IPS-11a (cell line): Measurements from ENCODE around the gene TINAGL1.

Source experiments
- H3K4me3 ChIP-seq: one replicate; pipeline ENCODE4 v1.5.1; 2013; ENCODE audit warnings: low read depth, low read length, control low read depth

Gene TINAGL1

DNA sequence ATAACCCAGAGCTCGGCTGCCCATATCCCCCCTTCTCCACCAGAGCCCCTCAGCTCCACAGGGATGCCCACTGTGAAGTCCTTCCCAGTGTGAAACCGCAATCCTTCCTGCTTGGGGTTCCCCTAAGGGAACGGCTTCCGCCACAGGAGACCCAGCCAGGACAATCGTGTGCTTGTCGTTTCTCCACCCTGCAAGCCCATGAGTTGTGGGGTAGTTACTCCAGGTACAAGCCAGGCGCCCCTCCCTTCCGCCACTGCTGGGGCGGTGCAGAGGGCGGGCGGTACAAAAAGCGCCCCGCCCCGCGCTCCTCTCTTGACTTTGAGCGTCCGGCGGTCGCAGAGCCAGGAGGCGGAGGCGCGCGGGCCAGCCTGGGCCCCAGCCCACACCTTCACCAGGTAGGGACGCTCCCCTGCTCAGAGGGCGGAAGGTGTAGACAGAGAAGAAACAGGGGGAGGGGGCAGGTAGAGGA, at the start of gene TINAGL1:
Gene TINAGL1 (plus strand): TSS at position 315 of the 469 bp plus-strand sequence. CDS start 634 bp downstream, outside the sequence.
- no peak within 1 kb of the TSS for H3K4me3 ChIP-seq

DNA sequence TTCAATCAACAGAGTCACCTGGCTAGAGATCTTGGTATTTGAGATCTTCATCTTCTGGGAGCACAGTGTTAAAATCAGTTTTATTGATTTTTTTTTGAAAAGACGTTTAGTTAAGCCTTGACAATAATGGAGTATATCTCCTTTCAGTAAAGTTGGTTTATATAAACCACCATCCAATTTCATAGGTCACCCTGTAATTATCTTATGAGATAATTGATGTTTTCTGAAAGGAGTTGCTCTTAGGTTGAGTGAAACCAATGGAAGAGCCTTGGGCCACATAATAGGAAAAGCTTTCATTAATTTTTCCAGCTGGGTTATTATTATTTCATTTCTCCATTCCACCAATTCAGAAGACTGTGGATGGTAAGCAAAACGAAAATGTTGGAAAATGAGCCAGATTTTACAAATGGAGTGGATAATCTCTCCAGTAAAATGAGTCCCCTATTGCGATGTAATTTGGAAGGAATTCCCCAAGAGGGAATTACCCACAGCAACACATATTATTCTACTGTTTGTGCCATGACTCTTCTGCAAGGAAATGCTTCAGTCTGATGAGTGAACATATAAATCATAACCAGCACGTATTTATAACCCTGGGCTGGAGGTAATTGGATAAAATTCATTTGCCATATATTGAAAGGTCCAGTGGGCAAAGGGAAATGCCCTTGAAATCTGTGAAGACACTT, 46.2 kb upstream of the TINAGL1 start:
- H3K4me3 ChIP-seq = no peak overlapping the region

- H3K4me3 ChIP-seq = no peak overlapping the region
Measured at GRCh38 chr1:31531177-31531999, 44.9 kb upstream of the TINAGL1 start.

DNA sequence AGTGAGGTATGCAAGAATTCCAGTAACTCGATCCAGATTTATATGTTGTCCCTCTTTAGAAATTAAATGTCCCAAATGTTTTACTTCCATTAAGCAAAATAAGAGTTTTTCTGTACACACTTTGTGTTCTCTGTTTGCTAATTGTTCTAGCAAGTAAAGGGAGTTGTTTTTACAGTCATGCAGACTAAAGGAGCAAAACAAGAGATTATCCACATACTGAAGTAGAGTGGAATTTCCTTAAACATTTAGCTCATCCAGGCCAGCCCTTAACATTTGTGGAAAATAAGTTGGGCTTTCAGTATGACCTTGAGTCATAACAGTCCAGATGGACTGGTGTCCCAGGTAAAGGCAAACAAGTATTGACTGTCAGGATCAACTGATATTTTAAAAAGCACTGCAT, 44.1 kb upstream of the TINAGL1 start:
- H3K4me3 ChIP-seq = no peak overlapping the region

- H3K4me3 ChIP-seq = no peak overlapping the region
Measured at GRCh38 chr1:31535561-31535960, 40.8 kb upstream of the TINAGL1 start.

GRCh38 chr1:31539329-31539728, 37.0 kb upstream of the TINAGL1 start:
- no peak overlapping the region for H3K4me3 ChIP-seq

- no peak overlapping the region for H3K4me3 ChIP-seq
Measured at GRCh38 chr1:31541194-31541593, 35.1 kb upstream of the TINAGL1 start.

GRCh38 chr1:31545927-31546540, 30.3 kb upstream of the TINAGL1 start:
- H3K4me3 ChIP-seq = no peak overlapping the region

- no peak overlapping the region for H3K4me3 ChIP-seq
Measured at GRCh38 chr1:31548534-31548906, 27.8 kb upstream of the TINAGL1 start.

- H3K4me3 ChIP-seq = peak overlapping the region; percentile 65
Measured at GRCh38 chr1:31548907-31549808, 27.2 kb upstream of the TINAGL1 start.

GRCh38 chr1:31549809-31550620, 26.3 kb upstream of the TINAGL1 start:
- H3K4me3 ChIP-seq = peak overlapping the region; percentile 65

- H3K4me3 ChIP-seq = no peak overlapping the region
Measured at GRCh38 chr1:31551208-31551607, 25.1 kb upstream of the TINAGL1 start.

- no peak overlapping the region for H3K4me3 ChIP-seq
Measured at GRCh38 chr1:31552489-31552888, 23.8 kb upstream of the TINAGL1 start.

GRCh38 chr1:31556481-31557006, 19.8 kb upstream of the TINAGL1 start:
- H3K4me3 ChIP-seq = no peak overlapping the region

- H3K4me3 ChIP-seq = no peak overlapping the region
Measured at GRCh38 chr1:31559715-31560114, 16.6 kb upstream of the TINAGL1 start.

DNA sequence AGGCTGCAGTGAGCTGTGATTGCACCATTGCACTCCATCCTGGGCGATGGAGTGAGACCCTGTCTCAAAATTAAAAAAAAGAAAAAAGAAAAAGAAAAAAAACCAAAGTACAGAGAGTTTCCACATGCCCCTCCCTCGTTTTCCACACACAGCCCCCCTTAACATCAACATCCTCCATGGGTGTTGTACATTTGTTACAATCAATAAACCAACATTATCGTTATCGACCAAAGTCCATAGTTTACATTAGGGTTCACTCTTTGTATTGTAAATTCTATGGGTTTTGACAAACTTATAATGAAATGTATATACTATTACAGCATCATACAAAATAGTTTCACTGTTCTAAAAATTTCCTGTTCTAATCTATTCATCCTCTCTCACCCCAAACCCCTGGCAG, 15.9 kb upstream of the TINAGL1 start:
- no peak overlapping the region for H3K4me3 ChIP-seq

DNA sequence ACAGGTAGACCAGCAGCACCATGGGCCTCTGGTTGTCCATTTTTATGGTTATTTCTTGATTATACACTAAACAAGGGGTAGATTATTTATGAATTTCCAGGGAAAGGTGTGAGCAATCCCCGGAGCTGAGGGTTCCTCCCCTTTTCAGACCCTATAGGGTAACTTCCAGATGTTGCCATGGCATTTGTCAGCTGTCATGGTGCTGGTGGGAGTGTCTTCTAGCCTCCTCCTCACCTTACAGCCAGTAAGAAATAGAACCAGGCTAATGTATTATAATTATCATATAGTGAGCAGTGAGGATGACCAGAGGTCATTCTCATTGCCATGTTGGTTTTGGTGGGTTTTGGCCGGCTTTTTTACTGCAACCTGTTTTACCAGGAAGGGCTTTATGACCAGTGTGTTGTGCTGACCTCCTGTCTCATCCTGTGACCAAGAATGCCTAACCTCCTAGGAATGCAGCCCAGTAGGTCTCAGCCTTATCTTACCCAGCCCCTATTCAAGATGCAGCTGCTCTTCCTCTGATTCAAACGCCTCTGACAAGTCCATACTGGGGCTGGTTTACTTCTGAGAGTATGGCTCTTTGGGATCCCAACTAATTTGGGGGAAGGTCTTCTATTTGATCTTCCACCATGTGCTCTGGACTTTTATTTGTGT, 13.5 kb upstream of the TINAGL1 start:
- no peak overlapping the region for H3K4me3 ChIP-seq

GRCh38 chr1:31564606-31564989, 11.7 kb upstream of the TINAGL1 start:
- no peak overlapping the region for H3K4me3 ChIP-seq

DNA sequence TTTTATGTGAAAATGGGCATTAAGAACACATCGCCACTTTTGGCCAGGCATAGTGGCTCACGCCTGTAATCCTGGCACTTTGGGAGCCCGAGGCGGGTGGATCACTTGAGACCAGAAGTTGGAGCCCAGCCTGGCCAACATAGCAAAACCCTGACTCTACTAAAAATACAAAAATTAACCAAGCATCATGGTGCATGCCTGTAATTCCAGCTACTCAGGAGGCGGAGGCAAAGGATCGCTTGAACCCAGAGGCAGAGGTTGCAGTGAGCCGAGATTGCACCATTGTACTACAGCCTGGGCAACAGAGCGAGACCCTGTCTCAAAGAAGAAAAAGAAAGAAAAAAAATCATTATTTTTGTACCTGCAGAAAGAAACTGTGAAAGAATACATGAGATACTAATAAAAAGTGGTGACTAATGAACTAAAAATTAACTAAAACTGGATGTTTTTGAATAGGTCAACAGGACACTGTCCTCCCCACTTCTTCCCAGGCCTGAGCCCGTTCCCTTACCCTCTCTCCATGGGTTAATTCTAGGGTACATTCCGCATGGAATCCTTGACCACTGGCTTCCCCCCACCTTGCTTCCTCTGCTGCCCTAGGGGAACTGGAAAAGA, 8.3 kb upstream of the TINAGL1 start:
- no peak overlapping the region for H3K4me3 ChIP-seq
